ENCODE results near the gene TSSK6. TPM values are rescaled to one million over a fixed set of nuclear protein-coding genes. Genes with fewer than 3 reads are reported as not detected.

The TSSK6 gene
- total RNA-seq, 4 donors from 2014 or later, result 0.75 to 3.6 (median 1.3) TPM; not detected in 1

DNA sequence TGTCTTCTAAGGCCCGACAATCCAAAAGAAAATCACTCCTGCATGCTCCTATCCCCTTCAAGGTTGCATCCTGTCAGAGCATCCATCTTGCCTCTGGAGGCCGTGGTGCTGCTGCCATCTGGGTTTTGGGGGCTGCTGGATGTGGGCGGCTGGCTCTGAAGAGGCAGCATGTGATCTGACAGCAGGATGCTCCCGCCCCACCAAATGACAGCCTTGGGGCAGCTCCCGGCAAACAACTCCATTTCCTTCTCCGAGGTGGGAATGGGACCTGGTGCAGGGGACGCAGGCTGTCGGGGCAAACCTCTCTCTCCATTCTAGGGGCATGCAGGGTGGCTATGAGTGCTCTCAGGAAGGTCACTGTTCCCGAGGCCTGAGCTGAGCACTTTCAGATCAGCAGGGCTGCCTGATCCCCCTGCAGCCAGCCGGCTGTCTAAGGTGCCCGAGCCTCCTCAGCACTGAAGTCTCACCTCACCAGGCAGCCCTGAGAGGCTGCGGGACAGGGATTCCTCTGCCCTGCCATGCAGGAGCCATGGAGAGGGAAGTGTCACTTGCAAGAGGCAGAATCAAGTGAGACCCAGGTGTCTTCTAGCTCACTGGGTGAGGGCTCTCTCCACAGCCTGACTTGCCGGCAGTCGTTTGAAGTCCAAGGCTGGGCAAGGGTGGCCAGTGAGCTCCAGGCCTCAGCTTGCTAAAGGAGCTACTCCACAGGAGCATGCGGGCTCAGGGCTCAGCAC lies 28.8 kb downstream of the TSSK6 start:
- ATAC-seq (ENCODE audit: low FRiP score), result no peak
- TF ChIP-seq, protein P1, sequence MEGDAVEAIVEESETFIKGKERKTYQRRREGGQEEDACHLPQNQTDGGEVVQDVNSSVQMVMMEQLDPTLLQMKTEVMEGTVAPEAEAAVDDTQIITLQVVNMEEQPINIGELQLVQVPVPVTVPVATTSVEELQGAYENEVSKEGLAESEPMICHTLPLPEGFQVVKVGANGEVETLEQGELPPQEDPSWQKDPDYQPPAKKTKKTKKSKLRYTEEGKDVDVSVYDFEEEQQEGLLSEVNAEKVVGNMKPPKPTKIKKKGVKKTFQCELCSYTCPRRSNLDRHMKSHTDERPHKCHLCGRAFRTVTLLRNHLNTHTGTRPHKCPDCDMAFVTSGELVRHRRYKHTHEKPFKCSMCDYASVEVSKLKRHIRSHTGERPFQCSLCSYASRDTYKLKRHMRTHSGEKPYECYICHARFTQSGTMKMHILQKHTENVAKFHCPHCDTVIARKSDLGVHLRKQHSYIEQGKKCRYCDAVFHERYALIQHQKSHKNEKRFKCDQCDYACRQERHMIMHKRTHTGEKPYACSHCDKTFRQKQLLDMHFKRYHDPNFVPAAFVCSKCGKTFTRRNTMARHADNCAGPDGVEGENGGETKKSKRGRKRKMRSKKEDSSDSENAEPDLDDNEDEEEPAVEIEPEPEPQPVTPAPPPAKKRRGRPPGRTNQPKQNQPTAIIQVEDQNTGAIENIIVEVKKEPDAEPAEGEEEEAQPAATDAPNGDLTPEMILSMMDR (IDR thresholded peaks at IDR 0.05), result no peak
- no peak for DNase-seq (ENCODE audit: low spot score)

DNA sequence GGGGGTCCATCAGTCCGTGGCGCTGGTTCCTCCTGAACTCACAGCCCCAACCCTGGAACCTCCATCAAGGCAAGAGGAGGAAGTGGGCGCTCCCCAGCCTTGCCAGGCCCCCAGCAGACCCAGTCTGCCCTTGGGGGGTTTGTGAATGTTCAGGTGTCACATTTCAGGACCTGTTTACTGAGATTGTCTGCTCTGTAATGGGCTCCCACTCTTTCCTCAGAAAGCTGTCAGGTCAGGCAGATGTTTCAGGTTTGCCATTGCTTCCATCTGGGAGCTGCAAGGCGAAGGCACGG lies 29.4 kb downstream of the TSSK6 start:
- DNase-seq (ENCODE audit: low spot score) (no peak), ATAC-seq (ENCODE audit: low FRiP score) (no peak)
- TF ChIP-seq, protein P1 (IDR thresholded peaks at IDR 0.05), result no peak

DNA sequence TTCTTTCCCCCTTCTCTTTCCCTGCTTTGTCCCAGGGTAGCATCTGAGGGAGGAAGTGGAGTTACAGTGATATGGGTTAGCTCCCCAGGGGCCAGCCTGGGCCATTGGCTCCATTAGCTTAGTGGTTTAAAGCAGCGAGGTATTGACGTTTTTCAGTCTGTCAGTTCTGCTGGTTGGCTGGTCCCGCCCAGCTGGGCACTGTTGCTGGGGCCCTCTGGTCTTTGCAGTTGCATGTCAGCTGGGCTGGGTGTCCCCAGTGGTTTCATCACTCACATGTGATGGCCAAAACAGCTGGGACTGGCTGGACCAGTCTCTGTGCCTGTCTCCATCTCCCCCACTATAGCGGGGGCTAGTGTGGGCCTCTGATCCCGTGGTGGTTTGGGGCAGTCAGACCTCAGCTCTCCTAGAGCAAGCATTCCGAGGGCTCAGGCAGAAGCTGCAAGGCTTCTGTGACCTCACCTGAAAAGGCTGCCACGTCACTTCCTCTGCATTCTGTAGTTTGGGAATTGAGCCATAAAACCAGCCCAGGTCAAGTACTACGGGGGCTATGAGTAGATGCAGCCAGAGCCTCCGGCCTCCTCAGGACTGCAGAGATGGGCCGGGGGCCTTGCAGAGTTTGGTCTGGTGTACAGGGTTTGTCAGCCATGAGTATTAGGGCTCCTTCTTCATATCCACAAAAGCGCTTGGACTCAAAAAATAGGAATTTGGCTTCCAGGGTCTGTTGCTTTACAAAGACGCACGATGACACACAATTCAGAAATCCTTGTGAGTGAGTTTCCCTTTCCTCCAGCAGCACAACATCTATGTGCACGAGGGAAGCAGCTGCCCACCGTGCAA lies 30.0 kb downstream of the TSSK6 start:
- TF ChIP-seq, protein P1 (IDR thresholded peaks at IDR 0.05), result no peak
- no peak for ATAC-seq (ENCODE audit: low FRiP score)
- no peak for DNase-seq (ENCODE audit: low spot score)

DNA sequence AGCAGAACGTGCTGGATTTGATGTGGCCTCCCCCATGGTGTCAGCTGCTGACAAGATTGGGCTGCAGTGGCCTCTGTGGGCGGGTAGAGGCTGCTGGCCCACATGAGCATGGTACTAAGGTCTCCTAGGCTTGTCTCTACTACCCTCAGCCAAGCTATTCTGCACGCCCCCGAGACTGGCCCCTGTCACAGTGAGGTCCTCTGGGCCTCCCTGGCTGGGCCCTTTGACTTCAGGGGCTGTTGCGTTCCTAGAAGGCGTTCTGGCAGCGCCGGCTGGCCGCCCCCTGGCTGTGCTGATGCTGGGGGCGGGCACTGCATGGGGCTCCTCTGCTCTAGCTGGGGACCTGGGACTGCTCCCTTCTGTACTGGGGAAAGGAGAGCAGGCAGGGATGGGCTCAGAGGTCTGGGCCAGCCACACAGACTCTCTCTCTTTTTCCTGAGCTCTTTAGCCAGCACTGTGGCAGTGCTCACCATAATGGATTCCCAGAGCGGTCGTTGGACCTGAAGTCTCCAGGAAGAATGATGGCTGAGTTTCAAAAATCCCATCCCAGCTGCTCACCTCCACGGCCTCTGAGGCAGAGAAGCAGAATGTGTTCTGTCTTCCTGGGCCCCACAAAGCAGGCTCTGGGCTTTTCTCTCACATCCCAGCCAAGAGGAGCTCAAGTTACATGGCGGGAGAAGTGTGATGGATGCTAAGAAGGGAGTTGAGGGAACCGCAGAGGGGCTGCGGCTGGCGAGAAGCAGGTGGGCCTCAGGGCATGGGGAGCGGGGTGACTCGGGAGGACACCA lies 32.3 kb downstream of the TSSK6 start:
- no peak for ATAC-seq (ENCODE audit: low FRiP score)
- DNase-seq (ENCODE audit: low spot score), result no peak
- TF ChIP-seq, protein P1 (IDR thresholded peaks at IDR 0.05), result no peak

DNA sequence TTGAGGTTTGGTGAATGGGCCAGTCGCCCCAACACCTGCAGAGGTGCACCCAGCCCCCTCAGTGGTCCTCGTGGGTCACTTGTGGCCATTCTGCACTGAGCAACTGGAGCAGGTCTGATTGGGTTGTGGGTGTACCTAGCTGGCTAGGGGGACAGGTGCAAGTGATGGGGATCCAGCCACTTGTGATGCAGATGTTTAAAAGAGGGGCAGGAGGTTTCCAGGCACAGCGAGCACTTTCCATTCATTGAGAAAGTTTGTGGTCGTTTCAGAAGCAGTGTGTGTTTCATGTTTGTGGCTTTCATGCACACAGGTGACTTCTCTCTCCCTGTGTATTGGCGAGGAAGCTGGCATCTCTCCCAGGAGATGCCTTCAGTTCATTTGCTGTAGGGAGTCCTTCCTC lies 34.7 kb downstream of the TSSK6 start:
- ATAC-seq (ENCODE audit: low FRiP score) (no peak), DNase-seq (ENCODE audit: low spot score) (no peak)
- TF ChIP-seq, protein P1 (IDR thresholded peaks at IDR 0.05), result no peak

DNA sequence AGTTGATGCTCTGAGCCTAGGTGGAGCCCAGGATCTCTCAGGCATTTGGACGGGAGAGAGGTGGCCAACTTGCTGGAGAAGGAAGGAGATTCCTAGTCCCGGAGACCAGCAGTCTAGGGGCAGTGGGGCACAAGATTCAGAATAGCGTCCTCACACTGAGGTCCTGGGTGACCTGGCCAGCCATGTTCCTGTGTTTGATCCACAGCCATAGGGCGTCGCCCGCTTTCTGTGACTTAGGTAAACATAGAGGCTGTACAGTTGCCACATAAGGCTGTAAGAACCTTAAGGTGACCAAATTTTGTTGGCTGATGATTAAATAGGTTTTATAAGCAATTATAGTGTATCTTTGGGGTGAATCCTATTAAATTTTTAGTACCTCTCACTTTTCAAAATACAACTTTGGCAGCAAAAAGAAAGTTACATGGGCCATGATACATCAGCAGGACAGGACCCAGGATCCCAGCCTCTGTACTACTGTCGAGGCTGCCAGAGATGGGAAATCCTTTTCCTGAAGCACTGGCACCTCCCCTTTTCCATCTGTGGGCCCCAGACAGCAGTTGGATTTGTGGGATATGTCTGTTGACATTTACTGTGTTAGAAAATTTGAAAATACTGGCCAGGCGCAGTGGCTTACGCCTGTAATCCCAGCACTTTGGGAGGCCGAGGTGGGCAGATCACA lies 37.5 kb downstream of the TSSK6 start:
- DNase-seq (ENCODE audit: low spot score) (no peak), ATAC-seq (ENCODE audit: low FRiP score) (no peak)
- TF ChIP-seq, protein P1 (IDR thresholded peaks at IDR 0.05), result no peak

Data from omental fat pad (tissue), 4 donors.